Pons (tissue), 1 donor: ENCODE measurements around the gene PPFIBP2.

Experiments
- DNase-seq: peaks from one replicate; pipeline ENCODE4 v3.0.0-alpha.2; 2016; ENCODE audit warnings: low spot score

Gene PPFIBP2

GRCh38 chr11:7696424-7696823 is 182.6 kb downstream of the PPFIBP2 start:
- DNase-seq: no peak
